Renal cortex interstitium (tissue), 11 donors: Measurements from ENCODE around the gene FAF2. TPM values are rescaled to one million over a fixed set of nuclear protein-coding genes. Genes with fewer than 3 reads are reported as not detected.
A peak's percentile ranks its signal among the peaks of the same experiment; 100 is the strongest.

ENCODE experiments used
- DNase-seq, 11 donors: peaks; one replicate each; pipeline ENCODE4 v3.0.0-alpha.2; 2013; ENCODE audit warnings: low read depth in 9 of 11, low spot score in 4 of 11; ENCODE audit errors: extremely low read depth in 1 of 11
- polyA plus RNA-seq, 3 donors: library from polyadenylated mRNA; unstranded; fragments of 120-200 nt; gene quantifications; one replicate each; pipeline ENCODE4 v1.2.1, GENCODE V29; 2013; ENCODE audit not compliant: insufficient read length in 3 of 3

The FAF2 gene
- polyA plus RNA-seq, 3 donors, result 47.2 to 50.4 (median 47.5) TPM

DNA sequence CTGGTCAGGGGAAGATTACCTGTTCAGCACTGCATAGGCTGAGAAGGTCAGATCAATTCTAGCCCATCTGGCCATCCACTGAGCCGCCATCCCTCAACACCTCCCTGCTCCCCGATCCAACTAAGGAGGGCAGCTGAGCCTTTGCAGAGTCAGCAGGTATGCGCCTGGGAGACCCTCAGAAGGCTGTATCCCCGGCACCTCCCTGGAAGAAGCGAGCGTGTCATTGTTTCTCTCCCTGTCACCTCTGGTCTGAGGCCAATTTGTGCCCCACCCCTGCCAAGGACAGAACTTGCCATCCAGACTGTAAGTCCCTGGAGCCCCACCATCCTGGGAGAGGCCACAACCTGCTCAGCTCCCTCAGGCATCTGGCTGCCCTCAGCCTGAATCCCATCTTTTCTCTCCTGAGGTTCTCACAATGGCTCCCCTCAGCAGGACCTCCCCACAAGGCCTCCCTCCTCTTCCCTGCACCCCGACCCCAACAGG, 34.4 kb upstream of the FAF2 start:
- no peak for DNase-seq

DNA sequence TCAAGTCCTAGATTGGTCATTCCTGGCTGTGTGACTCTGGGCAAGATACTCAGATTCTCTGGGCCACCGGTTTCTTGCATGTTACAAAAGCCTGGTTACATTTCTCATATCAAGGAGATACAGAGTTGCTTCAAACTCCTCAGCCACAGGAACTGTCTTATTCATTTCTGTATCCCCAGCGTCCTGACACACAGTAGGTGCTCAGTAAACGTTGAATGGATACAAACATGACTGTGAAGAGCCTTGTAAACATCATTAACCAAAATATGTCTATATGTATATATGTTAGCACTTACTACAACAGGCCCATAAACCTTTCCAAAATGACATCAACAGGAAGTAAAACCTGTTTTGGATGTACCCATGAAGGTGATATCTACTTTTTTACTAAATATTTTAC, 33.5 kb upstream of the FAF2 start:
- no peak for DNase-seq

DNA sequence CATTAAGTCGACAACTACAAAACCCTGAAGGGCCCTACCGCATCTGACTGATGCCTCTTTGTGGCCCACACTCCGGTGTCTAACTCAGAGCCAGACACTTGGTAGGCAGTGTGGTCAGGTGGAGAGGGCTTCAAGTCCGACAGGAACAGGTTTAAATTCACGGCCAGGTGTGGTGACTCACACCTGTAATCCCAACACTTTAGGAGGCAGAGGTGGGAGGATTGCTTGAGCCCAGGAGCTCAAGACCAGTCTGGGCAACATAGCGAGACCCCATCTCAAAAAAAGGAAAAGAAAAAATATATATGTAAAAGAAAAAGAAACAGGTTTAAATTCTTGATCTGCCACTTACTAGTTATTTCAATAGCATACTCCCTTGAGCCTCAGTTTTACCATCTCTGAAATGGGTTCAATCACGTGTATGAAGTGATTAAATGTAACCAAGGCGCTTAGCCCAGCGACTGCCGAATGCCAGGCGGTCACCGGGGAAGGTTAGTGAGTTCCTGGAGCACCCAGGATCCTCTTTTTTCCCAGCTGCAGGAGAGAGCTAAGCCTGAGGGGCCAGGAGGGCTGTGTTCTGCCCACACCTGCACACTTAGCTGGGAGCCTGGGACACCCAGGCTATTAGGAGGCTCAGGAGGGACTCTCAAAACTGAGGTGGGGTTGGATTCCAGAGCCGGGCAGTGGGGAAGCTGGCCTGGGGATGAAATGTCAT, 32.8 kb upstream of the FAF2 start:
- DNase-seq, result peak in 2 of 11 donors; percentile 6 to 11

DNA sequence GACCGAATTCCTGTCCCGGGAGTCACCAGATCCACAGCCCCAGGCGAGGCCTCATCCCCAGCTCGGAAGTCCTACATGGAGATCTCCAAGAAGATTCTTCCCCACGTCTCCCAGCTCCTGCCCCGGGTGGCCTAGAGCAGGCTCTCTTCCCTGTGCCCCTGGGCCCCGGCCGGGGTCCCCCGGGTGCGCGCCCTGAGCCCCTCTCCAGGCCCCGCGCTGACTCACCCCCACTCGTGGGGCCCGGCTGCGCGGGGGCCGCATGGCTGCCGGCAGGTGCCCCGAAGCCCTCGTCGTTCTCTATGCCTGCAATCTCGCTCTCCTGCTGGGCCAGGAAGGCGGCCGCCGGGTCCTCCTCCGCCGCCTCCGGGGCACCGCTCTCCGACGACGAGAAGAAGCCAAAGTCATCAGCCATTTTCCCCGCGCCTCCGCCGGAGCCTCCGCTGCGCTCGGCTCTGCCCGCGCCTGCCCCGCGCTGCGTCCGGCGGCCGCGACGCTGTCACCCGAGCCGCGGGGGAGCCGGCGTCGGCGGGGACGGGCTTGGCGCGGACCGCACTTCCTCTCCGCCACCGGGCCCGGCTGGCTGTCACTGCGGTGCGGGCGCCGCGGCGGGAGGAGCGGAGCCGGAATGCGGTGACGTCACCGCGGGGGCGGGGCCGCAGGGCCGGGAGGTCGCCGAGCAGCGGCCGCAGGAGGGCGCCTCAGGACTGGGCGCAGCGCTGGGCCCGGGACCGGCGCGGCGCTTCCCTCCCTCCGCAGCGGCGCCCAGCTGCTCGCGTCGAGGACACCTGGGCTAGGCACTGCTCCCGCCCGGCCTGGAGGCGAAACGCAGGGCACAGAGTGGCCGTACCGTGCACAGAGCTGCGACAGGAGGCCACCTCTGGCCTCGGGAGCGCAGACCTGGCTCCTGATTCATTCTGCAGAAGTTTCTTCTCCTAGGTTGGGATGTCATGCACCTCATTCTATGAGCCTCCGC, 31.9 kb upstream of the FAF2 start, which contains the start of gene CLTB:
CLTB (minus strand) TSS at position 588 of the 973 bp plus-strand sequence; CDS start at position 412, 176 bp downstream.
- peak; percentile 61 to 88 (median 81) for DNase-seq

DNA sequence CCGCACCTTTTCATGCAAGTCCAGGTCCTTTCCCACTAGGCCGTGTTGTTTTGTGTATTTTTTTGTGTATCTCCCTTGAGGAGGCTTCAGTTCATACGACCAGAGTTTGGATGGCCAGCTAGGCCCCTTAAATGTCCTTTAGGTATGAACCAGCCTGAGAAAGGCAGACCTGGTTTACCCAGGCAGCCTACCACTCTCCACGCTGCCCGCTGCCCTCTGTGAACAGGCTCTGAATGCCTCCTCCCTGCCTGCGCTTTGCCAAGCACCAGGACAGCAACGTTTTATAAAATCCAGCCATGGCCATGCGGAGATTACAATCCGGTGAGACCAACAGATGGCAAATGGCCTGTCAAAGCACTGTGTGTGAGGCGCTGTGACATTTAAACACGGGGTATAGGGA, 31.2 kb upstream of the FAF2 start:
- DNase-seq, result no peak

DNA sequence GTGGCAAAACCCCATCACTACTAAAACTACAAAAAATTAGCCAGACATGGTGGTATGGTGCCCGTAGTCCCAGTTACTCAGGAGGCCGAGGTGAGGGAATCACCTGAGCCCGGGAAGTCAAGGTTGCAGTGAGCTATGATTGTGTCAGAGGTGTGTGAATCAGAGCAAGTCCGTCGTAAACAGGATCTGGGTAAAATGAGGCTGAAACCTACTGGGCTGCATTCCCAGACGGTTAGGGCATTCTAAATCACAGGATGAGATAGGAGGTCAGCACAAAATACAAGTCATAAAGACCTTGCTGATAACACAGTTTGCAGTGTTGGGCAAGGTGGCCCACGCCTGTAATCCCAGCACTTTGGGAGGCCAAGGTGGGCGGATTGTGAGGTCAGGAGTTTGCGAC, 29.9 kb upstream of the FAF2 start:
- DNase-seq, result no peak

DNA sequence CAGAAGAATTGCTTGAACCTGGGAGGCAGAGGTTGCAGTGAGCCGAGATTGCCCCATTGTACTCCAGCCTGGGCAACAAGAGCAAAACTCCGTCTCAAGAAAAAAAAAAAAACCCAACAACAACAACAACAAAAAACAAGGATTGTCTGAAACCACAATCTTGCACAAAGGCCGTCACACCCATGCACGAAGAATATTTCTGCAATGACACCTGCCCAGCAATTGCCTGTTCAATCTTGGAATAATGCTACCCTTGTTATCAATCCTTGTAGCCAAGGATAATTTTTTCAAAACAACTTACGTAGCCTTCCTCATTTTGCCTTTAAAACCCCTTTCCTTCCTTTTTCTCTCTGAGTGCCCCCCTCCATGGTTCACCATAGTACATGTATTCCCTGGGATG, 28.1 kb upstream of the FAF2 start:
- no peak for DNase-seq

DNA sequence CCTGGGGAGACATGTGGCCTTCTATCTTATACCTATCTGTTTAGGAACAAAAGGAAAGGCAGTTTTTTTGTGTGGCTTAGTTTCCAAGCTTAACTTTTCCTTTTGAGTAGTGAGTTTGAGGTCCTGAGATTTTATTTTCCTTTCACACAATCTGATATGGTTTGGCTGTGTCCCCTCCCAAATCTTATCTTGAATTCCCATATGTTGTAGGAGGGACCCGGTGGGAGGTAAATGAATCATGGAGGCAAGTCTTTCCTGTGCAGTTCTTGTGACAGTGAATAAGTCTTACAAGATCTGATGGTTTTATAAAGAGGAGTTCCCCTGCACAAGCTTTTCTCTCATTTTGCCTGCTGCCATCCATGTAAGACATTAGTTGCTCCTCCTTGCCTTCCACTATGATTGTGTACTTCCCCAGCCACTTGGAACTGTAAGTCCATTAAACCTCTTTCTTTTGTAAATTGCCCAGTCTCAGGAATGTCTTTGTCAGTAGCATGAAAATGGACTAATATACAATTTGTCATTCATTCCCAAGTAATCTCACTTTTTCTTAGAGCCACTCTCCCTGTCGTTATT, 27.1 kb upstream of the FAF2 start:
- no peak for DNase-seq

DNA sequence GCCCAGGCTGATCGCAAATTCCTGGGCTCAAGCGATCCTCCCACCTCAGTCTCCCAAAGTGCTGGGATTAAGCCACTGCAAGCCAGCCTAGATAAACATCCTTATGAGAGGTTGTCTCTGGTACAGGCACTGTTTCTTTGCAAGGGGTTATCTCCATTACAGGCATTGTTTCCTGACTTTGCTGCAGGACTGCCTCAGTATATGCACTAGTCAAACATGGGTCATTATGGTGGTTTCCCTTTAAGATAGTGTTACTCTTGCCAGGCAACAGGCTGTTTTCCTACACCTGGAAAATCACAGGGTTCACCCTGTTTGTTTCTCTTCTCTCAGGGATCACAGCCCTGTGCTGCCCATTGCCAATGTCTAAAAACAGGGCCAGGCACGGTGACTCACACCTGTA, 24.0 kb upstream of the FAF2 start:
- no peak for DNase-seq

DNA sequence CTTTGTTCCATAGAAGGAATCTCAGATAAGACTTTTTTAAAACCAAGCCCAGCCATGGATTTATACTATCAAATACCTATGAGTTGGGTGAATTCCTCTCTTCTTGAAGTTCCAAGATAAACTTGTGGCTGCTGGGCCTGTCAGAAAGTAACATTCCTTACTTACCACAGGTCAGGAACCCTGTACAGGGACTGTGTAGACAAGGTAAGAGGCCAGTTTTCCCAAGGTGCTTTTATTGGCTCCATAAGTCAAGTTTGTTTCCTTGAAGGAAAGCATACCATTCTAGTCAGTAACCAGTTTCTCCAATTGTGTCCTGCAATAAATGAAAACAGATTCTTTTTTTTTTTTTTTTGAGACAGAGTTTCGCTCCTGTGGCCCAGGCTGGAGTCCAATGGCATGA, 23.0 kb upstream of the FAF2 start:
- DNase-seq, result peak in 2 of 11 donors; percentile 15 to 22

DNA sequence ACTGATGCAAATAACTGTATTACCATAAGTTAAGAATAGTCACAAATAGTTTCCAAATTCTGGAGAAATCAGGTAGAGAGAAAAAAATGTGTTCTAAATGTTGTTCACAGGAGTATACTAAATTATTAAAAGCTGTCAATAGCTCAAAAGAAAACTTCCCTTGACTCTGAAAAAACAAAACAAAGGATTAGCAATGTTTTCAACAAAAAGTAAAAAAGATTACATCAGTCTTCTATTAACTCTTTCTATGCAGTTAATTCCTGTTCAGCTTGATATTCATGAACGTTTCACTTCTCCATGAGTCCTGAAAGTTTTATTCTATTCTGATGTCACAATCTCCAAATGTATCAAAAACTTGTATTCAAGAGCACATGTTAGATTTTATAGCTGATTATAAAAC, 22.4 kb upstream of the FAF2 start:
- DNase-seq, result no peak

DNA sequence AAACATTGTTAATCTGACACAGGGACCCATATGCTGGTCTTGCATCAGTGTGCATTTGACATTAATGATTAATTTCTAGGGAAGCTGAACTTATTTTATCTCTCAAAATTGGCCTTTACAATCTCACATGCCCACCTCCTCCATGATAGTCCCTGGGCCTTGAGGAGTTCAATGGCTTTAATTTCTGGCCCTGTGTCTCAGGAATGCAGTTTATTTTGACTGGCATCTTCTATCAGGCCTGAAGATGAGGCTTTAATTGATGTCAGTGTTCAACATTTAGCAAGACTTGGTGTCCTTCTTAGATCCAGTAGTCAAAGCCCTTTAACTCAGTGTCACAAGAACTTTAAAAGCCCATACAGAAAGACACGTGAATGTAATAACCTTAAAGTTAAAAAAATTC, 21.3 kb upstream of the FAF2 start:
- DNase-seq, result no peak

DNA sequence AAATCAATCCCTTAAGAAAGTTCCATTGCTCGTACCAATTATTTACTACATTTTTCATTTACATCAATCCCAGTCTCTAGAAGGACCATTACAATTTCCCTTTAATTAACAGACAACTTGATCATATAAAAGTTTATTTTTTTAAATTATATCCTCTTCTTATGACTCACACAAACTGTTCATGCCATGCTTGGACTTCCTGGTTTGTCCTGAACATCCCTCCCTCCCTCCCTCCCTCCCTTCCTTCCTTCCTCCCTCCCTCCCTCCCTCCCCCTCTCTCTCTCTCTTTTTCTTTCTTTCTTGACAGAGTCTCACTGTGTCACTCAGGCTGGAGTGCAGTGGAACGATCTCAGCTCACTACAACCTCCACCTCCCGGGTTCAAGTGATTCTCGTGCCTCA, 20.2 kb upstream of the FAF2 start:
- DNase-seq, result no peak

DNA sequence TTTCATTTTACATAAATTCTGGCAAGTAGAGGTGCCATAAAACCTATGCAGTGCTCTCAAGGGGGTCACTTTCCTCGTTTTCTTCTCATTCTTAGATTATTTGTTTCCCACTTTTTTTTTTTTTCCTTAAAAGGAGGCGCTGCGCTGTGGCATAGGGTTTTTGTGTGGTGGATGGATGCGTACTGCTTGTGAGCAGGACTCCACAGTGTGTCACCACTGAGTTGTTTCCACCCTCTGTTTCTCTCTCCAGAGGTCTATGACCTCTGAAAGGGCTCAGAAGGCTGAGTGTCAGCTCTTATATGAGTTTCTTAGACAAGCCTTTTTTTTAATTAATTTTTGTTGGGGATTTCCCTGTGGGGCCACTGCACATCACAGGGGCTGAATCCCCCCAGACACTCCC, 18.2 kb upstream of the FAF2 start:
- DNase-seq, result no peak

DNA sequence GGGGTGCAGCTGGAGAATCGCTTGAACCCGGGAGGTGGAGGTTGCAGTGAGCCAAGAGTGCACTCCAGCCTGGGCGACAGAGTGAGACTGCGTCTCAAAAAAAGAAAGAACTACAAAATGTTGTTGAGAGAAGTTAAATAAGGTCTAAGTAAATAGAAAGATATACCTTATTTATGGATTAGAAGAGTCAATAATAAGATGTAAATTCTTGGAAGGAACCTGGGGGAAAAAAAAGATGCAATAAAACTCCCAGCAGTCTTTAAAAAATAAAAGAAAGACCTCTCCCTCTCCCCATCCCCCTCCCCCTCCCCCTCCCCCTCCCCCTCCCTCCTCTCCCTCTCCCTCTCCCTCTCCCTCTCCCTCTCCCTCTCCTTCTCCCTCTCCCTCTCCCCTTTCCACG, 15.5 kb upstream of the FAF2 start:
- no peak for DNase-seq

DNA sequence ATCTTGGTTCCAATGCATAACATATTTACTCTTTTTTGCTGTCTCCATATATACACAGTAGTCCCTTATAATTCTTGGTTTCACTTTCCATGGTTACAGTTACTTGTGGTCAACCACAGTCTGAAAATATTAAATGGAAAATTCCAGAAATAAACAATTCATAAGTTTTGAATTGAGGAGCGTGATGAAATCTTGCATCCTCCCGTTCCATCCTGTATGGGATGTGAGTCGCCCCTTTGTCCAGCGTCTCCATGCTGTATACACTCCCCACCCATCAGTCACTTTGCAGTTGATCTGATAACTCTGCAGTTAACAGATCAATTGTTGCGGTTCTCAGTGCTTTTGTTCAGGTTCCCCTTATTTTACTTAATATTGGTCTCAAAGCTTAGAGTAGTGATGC, 11.5 kb upstream of the FAF2 start:
- DNase-seq, result no peak

DNA sequence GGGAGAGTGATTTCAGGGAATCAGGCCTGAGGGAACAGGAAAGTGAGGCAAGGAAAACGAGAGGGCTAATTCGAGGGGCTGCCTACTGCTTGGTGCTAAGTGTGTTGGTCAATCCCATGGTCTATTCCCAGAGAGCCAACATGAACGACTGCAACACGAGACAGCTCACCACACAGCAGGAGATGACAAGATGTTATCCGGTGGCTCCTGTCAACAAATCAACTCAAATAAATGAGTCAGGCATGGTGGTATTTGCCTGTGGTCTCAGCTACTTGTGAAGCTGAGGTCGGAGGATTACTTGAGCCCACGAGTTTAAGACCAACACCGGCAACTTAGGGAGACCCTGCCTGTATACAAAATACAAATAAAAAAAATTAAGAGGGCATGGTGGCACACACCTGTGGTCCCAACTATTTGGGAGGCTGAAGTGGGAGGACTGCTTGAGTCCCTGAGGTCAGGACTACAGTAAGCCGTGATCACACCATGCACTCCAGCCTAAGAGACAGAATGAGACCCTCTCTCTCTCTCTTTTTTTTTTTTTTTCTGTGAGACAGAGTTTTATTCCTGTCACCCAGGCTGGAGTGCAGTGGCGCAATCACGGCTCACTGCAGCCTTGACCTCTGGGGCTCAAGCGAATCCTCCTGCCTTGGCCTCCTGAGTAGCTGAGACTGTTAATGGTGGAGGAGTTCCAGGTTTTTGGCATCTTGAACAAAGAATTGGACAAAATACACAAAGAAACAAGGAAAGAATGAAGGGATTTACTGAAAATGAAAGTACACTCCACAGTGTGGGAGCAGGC, 9.0 kb upstream of the FAF2 start:
- DNase-seq, result no peak

DNA sequence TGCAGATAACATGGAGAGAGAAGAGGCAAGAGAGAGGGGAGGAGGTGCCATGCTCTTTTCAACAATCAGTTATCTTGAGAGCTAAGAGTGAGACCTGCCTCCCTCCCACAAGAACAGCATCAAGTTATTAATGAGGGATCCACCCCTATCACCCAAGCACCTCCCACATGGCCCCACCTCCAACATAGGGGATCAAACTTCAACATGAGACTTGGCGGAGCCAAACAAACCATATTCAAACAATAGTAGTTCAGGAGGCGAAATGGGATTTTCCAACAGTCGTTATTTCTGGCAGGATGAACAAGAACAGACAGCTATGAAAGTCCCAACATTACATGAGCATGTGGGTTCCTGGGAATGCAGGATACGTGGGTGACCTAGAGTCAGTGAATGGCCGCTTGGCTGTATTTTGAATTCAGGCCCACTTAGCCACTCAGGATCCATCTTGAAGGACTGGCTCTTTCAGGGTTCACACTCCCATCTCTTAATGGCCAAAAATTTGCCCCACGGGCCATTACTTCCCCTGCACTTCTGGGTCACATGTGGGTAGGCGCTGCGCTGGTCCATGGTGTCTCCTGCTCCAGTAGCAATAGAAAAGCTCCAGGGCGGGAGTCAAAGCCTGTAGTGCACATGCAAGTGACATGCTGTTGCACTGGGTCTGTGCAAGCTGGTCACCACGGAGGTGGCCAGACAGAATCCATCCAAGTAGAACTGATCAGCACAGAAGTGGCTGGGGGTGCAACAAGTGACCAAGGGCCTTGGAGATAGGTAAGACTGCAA, 7.1 kb upstream of the FAF2 start:
- no peak for DNase-seq
